Measurements from ENCODE around the gene HYKK.

GRCh38 chr15:78550815-78551214 lies 43.4 kb downstream of the HYKK start:
- TF ChIP-seq CTCF (IDR thresholded peaks at IDR 0.05), result no peak
- TF ChIP-seq ZFX (IDR thresholded peaks at IDR 0.05; ENCODE audit: borderline replicate concordance), result no peak
